ENCODE measurements around the gene MKKS.
A peak's percentile ranks its signal among the peaks of the same experiment; 100 is the strongest.

GRCh38 chr20:10434832-10435812 lies 1.1 kb upstream of the MKKS start, which contains the start of gene SLX4IP:
- no peak for TF ChIP-seq CTCF (IDR thresholded peaks at IDR 0.05)
- TF ChIP-seq EP300 (IDR thresholded peaks at IDR 0.05), result no peak
- no peak for TF ChIP-seq POLR2A (IDR thresholded peaks at IDR 0.05)
- TF ChIP-seq POLR2AphosphoS5 (IDR thresholded peaks at IDR 0.05), result peak; percentile 60
